Measurements from ENCODE around the gene MEF2C.
A peak's percentile ranks its signal among the peaks of the same experiment; 100 is the strongest.

Gene MEF2C

GRCh38 chr5:88833371-88834130 lies 49.4 kb downstream of the MEF2C start:
- TF ChIP-seq Cebpa-rat (IDR thresholded peaks at IDR 0.05) = no peak
- Histone ChIP-seq H3K9ac (peak overlapping the region; percentile 68), H3K4me2 (peak overlapping the region; percentile 84), H3K27ac (peak overlapping the region; percentile 97), H3K4me3 (peak overlapping the region; percentile 46), H3K4me1 (peaks cover 100% of the 10 kb centered on the region), H3K9me3 (no peaks in the 10 kb centered on the region), H3K27me3 (no peaks in the 10 kb centered on the region), H4K20me1 (peaks cover 40% of the 10 kb centered on the region), H3K36me3 (peaks cover 22% of the 10 kb centered on the region; the same call in 1 of the 2 replicates)

GRCh38 chr5:88831816-88832215 lies 51.2 kb downstream of the MEF2C start:
- Histone ChIP-seq H3K9me3 (no peaks in the 10 kb centered on the region), H3K27me3 (no peaks in the 10 kb centered on the region), H3K4me2 (peak overlapping the region; percentile 84), H3K4me1 (peaks cover 86% of the 10 kb centered on the region), H3K36me3 (peaks cover 18% of the 10 kb centered on the region; the same call in 1 of the 2 replicates), H3K9ac (peak overlapping the region; percentile 23; the same call in 1 of the 2 replicates), H4K20me1 (peaks cover 32% of the 10 kb centered on the region), H3K27ac (peak overlapping the region; percentile 97), H3K4me3 (no peak overlapping the region; the same call in 1 of the 2 replicates)
- TF ChIP-seq Cebpa-rat (IDR thresholded peaks at IDR 0.05) = no peak

GRCh38 chr5:88830567-88830966 lies 52.4 kb downstream of the MEF2C start:
- H3K4me1 ChIP-seq = peaks cover 74% of the 10 kb centered on the region
- H3K9me3 ChIP-seq = no peaks in the 10 kb centered on the region
- peaks cover 22% of the 10 kb centered on the region for H4K20me1 ChIP-seq
- peak overlapping the region; percentile 87 for H3K9ac ChIP-seq
- H3K4me3 ChIP-seq = peak overlapping the region; percentile 81
- no peak for TF ChIP-seq Cebpa-rat (IDR thresholded peaks at IDR 0.05)
- H3K27ac ChIP-seq = peak overlapping the region; percentile 97
- H3K4me2 ChIP-seq = peak overlapping the region; percentile 84
- H3K27me3 ChIP-seq = no peaks in the 10 kb centered on the region
- H3K36me3 ChIP-seq = peaks cover 8% of the 10 kb centered on the region; the same call in 1 of the 2 replicates

- Histone ChIP-seq H3K36me3 (0 out of 2 replicates have a peak, but pooled peaks cover 4% of the 10 kb centered on the region), H3K4me3 (peak overlapping the region; percentile 81), H3K9me3 (no peaks in the 10 kb centered on the region), H3K27ac (peak overlapping the region; percentile 97), H3K27me3 (no peaks in the 10 kb centered on the region), H3K9ac (peak overlapping the region; percentile 87), H4K20me1 (peaks cover 14% of the 10 kb centered on the region), H3K4me2 (peak overlapping the region; percentile 84), H3K4me1 (peaks cover 66% of the 10 kb centered on the region)
- TF ChIP-seq Cebpa-rat (IDR thresholded peaks at IDR 0.05) = no peak
Measured at GRCh38 chr5:88829775-88830174, 53.2 kb downstream of the MEF2C start.

GRCh38 chr5:88829054-88829453 lies 53.9 kb downstream of the MEF2C start:
- Histone ChIP-seq H3K9me3 (no peaks in the 10 kb centered on the region), H3K4me2 (peak overlapping the region; percentile 84)

GRCh38 chr5:88827997-88828396 lies 55.0 kb downstream of the MEF2C start:
- Histone ChIP-seq H3K36me3 (peaks cover 12% of the 10 kb centered on the region; the same call in 1 of the 2 replicates), H3K4me2 (peak overlapping the region; percentile 84), H3K9me3 (no peaks in the 10 kb centered on the region), H3K9ac (peak overlapping the region; percentile 87), H3K27me3 (no peaks in the 10 kb centered on the region), H3K4me3 (peak overlapping the region; percentile 81), H3K4me1 (peaks cover 48% of the 10 kb centered on the region), H3K27ac (peak overlapping the region; percentile 97), H4K20me1 (no peaks in the 10 kb centered on the region)
- no peak for TF ChIP-seq Cebpa-rat (IDR thresholded peaks at IDR 0.05)

More at GRCh38 chr5:88829054-88829453, 53.9 kb downstream of the MEF2C start:
- H4K20me1 ChIP-seq = peaks cover 7% of the 10 kb centered on the region
- no peak for TF ChIP-seq Cebpa-rat (IDR thresholded peaks at IDR 0.05)
- peak overlapping the region; percentile 87 for H3K9ac ChIP-seq
- H3K4me1 ChIP-seq = peaks cover 59% of the 10 kb centered on the region
- no peaks in the 10 kb centered on the region for H3K27me3 ChIP-seq
- peak overlapping the region; percentile 81 for H3K4me3 ChIP-seq
- peak overlapping the region; percentile 97 for H3K27ac ChIP-seq
- H3K36me3 ChIP-seq = 0 out of 2 replicates have a peak, but pooled peaks cover 4% of the 10 kb centered on the region

- Histone ChIP-seq H3K4me1 (peaks cover 37% of the 10 kb centered on the region), H3K9ac (peak overlapping the region; percentile 87), H3K4me3 (peak overlapping the region; percentile 81), H3K4me2 (peak overlapping the region; percentile 84), H4K20me1 (no peaks in the 10 kb centered on the region), H3K36me3 (peaks cover 19% of the 10 kb centered on the region; the same call in 1 of the 2 replicates), H3K27ac (peak overlapping the region; percentile 97), H3K27me3 (no peaks in the 10 kb centered on the region), H3K9me3 (no peaks in the 10 kb centered on the region)
- TF ChIP-seq Cebpa-rat (IDR thresholded peaks at IDR 0.05) = no peak
Measured at GRCh38 chr5:88826646-88827585, 56.1 kb downstream of the MEF2C start.

GRCh38 chr5:88825584-88826315 lies 57.2 kb downstream of the MEF2C start:
- no peaks in the 10 kb centered on the region for H3K9me3 ChIP-seq
- peak overlapping the region; percentile 81 for H3K4me3 ChIP-seq
- H3K27ac ChIP-seq = peak overlapping the region; percentile 97
- H3K4me2 ChIP-seq = peak overlapping the region; percentile 84
- H3K36me3 ChIP-seq = peaks cover 28% of the 10 kb centered on the region
- no peaks in the 10 kb centered on the region for H4K20me1 ChIP-seq
- H3K27me3 ChIP-seq = no peaks in the 10 kb centered on the region
- 0 out of 2 replicates have a peak, but pooled peaks have one; percentile 36 for TF ChIP-seq Cebpa-rat (IDR thresholded peaks at IDR 0.05)
- H3K9ac ChIP-seq = peak overlapping the region; percentile 87
- peaks cover 26% of the 10 kb centered on the region for H3K4me1 ChIP-seq
